Omental fat pad (tissue), 4 donors: ENCODE data around the gene ARL15. TPM values are rescaled to one million over a fixed set of nuclear protein-coding genes. Genes with fewer than 3 reads are reported as not detected.

Source experiments
- ATAC-seq: fragments of 150-250 bp; one replicate; pipeline ENCODE4 v1.9.1; 2016; ENCODE audit warnings: mild to moderate bottlenecking, moderate library complexity; ENCODE audit not compliant: low FRiP score
- DNase-seq: peaks from one replicate; pipeline ENCODE4 v3.0.0-alpha.2; 2019; ENCODE audit warnings: low spot score
- CTCF ChIP-seq, 3 donors: fragments of 450-650 bp; IDR thresholded peaks; one replicate each; pipeline ENCODE4 v1.5.1; 2016 to 2017; ENCODE audit warnings: antibody characterized with exemption in 3 of 3, mild to moderate bottlenecking in 3 of 3, moderate library complexity in 2 of 3
- total RNA-seq, 4 donors: library from RNA; depleted of rRNA; stranded (reverse); fragments of >200 nt; gene quantifications; one replicate each; pipeline ENCODE4 v1.1.0, GENCODE V29; 2016

The ARL15 gene
- total RNA-seq, 4 donors from 2014 or later = 18.9 to 39.2 (median 29.9) TPM

GRCh38 chr5:54257366-54258118 lies 52.8 kb downstream of the ARL15 start:
- no peak for DNase-seq
- no peak for ATAC-seq
- TF ChIP-seq CTCF (IDR thresholded peaks at IDR 0.05) = no peak

GRCh38 chr5:54254482-54255198 lies 55.7 kb downstream of the ARL15 start:
- no peak for TF ChIP-seq CTCF (IDR thresholded peaks at IDR 0.05)
- DNase-seq (no peak), ATAC-seq (no peak)

DNA sequence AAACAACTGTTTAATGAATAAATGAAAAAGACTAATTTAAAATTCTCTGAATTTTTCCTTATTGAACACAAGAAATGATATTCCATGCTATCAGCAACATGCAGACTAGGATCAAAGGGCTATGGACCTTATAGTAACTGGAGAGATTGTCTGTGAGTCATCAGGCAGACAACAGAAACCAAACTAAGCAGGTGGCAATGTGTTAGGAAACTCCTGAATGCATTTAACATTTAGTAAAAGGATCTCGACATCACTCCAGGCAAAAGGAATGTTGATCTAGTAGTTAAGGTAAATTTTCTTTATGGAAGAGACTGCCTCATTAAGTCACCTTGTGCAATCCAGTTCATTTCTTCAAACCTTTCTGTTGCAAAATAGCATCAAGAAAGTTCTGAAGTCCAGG lies 58.4 kb downstream of the ARL15 start:
- ATAC-seq = no peak
- no peak for TF ChIP-seq CTCF (IDR thresholded peaks at IDR 0.05)
- no peak for DNase-seq

DNA sequence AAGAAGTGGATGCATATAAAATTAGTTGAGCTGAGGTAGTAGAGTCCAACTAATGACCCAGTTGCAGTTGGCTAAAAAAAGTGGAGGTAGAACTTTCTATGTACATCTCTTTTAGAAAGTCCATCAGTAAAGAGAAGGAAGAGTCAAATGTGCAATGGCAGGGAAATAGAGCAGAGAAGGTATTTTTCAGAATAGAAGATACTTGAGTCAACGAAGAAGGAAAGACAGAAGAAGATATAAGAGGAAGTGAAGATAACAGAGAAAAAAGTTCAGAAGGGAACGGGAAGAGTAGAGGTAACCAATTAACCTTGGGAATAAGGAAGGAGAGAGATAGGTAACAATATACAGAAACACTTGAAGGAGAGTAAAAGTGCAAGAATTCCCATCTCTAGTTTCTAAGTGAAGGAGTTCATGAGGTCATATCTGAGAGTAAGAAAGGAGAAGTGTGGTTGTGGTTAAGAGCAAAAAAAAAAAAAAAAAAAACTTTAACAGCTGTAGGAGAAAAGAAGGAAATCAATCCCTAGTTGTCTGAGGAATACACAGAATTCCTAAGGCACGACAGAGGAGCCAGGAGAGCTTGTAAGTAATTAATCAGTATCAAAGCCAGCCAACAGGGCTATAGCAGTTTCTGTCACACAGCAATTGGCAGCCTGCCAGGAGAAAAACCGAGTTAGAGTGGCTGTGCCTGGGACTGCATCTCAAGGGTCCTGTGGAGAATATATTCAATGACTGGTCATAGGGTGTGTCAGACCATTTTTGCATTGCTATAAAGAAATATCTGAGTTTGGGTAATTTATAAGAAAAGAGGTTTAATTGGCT lies 61.0 kb downstream of the ARL15 start:
- DNase-seq (peak; percentile 26), ATAC-seq (no peak)
- no peak for TF ChIP-seq CTCF (IDR thresholded peaks at IDR 0.05)

DNA sequence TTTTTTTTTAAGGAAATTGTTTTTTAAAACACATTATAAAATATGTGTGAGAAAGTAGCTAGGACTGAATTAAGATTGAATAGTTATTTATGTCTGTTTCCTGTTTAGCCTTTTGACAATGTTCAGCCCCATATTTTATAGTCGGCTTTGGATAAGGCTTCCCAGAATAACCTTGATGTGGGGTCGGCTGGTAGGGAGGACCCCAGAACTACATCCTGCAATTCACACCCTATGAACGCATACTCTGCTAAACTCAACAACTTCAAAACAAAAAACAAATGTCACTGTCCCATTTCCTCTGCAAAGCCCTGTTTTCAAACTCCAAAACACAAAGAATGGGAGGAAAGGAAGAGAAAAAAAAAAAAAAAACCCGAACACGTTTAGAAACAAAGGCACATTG lies 63.1 kb downstream of the ARL15 start:
- DNase-seq = no peak
- no peak for TF ChIP-seq CTCF (IDR thresholded peaks at IDR 0.05)
- ATAC-seq = no peak

GRCh38 chr5:54243483-54244080 lies 66.8 kb downstream of the ARL15 start:
- DNase-seq (no peak), ATAC-seq (no peak)
- peak in 1 of 3 donors; percentile 19 for TF ChIP-seq CTCF (IDR thresholded peaks at IDR 0.05)
